HG02943 (cell line): ENCODE data around the gene MCRIP2.

ENCODE experiments used
- ATAC-seq: cut with Tn5 transposase; IDR thresholded peaks from one replicate; pipeline ENCODE4 v1.9.1; 2021; ENCODE audit warnings: mild to moderate bottlenecking, low read depth, moderate library complexity; ENCODE audit not compliant: unreplicated experiment

The MCRIP2 gene

GRCh38 chr16:667780-668518, 26.3 kb downstream of the MCRIP2 start, which contains the start of gene RHOT2:
RHOT2 (plus strand) TSS chr16:668132; CDS start chr16:668200, 68 bp downstream.
- no peak for ATAC-seq

GRCh38 chr16:668519-669171, 27.0 kb downstream of the MCRIP2 start:
- ATAC-seq, result no peak

DNA sequence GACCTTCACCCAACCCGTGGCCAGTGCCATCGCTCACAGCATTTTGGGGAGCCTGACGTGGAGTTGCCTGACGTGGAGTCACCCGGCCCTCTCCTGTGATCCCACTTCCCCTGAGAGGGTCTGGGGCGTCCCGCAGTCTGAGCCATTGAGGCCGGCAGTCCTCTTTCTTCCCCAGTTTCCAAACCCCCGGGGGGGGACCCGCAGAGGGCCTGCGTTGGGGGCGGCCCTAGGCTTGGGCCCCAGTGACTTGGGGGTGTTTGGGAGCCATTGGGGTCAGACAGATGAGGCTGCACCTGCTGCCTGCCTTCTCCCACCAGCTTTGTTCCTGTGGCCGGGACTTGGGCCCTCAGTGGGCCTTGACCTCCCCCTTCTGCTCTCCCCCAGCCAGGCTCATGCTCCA, 28.0 kb downstream of the MCRIP2 start:
- ATAC-seq, result no peak

DNA sequence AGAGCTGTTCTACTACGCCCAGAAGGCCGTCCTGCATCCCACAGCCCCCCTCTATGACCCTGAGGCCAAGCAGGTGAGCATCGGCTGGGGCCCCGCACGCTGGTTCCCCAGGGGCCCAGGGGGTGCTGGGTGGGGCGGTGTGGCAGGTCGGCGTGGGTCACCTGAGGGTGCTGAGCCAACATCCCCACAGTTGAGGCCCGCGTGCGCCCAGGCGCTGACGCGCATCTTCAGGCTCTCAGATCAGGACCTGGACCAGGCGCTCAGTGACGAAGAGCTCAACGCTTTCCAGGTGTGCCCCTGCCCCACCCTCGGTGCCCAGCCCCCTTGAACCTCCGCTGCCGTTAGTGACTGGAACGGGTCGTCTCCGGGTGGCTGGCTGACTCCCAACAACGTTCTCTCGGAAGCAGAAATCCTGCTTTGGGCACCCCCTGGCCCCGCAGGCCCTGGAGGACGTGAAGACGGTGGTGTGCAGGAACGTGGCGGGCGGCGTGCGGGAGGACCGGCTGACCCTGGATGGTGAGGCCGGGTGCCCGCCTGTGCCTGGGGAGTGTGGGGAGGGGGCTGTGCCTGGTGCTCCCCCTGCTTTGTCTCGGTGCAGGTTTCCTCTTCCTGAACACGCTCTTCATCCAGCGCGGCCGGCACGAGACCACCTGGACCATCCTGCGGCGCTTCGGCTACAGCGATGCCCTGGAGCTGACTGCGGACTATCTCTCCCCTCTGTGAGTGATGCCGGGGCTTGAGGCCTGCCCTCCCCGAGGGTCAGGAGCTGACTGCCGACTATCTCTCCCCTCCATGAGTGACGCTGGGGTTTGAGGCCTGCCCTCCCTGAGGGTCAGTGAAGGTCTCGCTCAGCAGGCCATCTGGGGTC, 29.1 kb downstream of the MCRIP2 start:
- no peak for ATAC-seq

DNA sequence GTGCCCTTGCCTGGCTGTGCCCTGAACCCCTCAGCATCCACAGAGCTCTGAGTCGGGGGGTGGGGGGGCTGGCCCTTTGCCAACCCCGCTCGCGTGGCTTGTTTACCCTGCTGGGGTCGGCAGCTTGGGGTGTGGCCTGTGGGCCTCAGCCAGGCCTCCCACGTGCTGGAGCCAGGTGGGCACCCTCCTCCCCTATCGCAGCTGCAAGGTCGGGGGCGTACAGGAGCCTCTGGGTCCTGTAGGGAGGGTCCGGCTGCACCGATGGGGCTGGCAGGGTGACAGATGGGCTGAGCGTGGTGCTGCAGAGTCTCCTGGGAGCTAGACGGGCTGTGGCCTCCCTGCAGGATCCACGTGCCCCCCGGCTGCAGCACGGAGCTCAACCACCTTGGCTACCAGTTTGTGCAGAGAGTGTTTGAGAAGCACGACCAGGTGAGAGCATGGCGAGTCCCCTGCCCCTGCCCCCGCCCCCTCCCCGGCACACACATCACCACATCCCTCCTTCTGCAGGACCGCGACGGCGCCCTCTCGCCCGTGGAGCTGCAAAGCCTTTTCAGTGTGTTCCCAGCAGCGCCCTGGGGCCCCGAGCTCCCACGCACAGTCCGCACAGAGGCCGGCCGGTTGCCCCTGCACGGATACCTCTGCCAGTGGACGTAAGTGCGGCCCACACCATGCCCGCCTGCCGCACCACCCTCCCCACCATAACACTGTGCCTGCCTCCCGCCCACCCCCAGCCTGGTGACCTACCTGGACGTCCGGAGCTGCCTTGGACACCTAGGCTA, 29.9 kb downstream of the MCRIP2 start:
- ATAC-seq, result no peak

DNA sequence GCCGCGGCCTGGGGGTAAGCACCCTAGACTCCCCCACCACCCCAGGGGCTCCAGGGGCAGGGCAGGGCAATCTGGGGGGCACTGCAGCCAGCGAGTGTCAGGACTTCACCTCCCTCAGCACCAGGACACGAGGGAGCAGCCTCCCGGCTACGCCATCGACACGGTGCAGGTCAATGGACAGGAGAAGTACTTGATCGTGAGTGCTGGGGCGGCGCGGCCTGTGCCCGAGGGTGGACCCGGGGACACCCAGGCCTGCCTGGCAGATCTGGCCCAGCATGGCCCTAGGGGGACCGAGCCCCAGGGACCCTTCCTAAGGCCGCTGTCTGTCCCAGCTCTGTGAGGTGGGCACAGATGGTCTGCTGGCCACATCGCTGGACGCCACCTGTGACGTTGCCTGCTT, 30.7 kb downstream of the MCRIP2 start:
- no peak for ATAC-seq

DNA sequence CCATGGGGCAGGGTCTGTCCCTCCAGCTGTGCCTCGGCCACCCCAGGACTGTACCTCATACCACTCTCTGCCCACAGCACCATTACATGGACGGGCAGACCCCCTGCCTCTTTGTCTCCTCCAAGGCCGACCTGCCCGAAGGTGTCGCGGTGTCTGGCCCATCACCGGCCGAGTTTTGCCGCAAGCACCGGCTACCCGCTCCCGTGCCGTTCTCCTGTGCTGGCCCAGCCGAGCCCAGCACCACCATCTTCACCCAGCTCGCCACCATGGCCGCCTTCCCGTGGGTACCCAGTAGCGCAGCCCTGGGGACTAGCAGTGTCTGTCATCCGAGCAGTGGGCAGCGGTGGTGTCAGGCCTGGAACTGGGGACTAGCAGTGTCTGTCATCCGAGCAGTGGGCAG, 31.2 kb downstream of the MCRIP2 start:
- ATAC-seq, result no peak

DNA sequence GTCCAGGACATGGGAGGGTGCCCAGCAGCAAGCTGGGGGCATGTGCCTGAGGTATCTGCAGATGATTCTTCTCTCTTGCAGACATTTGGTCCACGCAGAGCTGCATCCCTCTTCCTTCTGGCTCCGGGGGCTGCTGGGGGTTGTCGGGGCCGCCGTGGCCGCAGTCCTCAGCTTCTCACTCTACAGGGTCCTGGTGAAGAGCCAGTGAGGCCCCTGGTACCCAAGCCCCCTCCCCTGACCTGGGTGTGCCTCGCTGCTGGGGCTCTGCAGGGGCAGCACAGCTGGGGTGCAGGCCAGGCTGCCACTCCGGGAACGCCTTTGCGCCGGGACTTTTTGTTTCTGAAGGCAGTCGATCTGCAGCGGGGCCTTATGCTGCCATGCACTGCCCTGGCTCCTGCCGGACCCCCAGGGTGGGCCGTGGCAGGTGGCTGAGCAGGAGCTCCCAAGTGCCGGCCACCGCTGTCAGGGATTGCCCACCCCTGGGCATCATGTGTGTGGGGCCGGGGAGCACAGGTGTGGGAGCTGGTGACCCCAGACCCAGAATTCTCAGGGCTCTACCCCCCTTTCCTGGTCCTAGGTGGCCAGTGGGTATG, 31.9 kb downstream of the MCRIP2 start:
- ATAC-seq, result no peak

GRCh38 chr16:674214-674881, 32.7 kb downstream of the MCRIP2 start:
- no peak for ATAC-seq

DNA sequence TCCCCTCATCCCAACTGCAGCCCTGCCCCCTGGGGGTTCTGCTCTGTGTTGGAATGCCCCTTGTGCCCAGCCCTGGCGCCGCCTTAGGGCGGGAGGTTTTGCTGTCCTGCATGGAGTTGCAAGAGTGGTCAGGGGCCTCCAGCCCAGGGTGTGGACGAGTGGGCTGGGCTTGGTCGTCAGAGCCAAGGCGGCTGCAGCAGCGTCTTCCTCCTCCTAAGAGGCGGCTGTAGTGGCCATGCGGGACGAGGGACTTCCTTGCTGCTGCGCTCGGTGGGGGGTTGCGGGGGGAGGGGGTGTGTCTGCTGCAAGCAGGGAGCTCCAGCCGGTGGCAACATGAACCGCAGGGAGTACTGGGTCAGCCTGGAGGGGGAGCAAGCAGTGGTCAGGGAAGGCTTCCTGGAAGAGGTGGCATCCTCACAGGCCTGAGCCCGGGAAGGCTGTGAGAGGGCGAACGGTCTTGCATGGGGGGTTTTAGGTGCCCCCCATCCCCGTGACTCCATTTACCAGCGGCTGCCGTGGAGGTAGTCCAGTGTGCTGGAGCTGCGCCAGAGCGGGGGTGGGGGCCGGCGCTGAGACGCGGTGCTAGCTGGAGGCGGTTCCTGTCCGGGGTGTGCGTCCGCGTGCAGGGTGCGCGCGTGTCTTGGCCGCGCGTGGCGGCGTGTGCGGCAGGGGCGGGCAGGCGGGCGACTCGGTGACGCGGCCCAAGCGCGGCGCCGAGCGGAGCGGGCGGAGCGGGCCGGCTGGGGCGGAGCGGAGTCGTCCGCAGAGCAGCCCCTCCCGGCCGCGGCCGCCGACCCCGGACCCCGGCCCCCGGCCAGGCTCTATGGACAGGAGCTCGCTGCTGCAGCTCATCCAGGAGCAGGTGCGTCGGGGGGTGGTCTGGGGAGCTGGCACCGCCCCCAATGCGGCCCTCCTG, 33.6 kb downstream of the MCRIP2 start, which contains the start of gene RHBDL1:
Gene RHBDL1 (plus strand): TSS at position 704 of the 916 bp plus-strand sequence. CDS start 120 bp downstream, at position 824.
- no peak for ATAC-seq

DNA sequence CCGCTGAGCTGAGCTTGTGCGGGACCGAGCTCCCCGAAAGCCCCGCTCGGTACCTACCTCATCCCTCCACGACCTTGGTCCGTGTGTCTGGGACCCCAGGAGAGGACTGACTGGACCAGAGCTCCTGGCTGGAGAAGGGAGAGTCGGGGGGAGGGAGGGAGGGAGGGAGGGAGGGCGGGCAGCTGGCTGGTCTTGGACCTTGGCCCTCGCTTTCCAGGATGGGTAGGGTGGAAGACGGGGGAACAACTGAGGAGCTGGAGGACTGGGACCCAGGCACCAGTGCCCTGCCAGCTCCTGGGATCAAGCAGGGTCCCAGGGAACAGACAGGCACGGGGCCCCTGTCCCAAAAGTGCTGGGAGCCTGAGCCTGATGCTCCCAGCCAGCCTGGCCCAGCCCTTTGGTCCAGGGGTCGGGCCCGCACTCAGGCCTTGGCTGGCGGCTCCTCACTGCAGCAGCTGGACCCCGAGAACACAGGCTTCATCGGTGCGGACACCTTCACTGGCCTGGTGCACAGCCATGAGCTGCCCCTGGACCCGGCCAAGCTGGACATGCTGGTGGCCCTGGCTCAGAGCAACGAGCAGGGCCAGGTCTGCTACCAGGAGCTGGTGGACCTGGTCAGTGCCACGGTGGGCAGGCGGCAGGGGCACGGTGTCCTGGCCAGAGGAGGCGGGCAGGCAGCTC, 34.4 kb downstream of the MCRIP2 start:
- ATAC-seq, result no peak

DNA sequence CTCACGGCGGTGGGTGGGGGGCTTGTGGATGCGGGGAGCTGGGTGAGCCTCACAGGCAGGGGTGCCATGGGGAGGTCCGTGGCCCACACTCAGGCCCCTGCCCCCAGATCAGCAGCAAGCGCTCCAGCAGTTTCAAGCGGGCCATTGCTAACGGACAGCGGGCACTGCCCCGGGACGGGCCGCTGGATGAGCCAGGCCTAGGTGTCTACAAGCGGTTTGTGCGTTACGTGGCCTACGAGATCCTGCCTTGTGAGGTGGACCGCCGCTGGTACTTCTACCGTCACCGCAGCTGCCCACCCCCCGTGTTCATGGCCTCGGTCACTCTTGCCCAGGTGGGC, 34.9 kb downstream of the MCRIP2 start:
- no peak for ATAC-seq

DNA sequence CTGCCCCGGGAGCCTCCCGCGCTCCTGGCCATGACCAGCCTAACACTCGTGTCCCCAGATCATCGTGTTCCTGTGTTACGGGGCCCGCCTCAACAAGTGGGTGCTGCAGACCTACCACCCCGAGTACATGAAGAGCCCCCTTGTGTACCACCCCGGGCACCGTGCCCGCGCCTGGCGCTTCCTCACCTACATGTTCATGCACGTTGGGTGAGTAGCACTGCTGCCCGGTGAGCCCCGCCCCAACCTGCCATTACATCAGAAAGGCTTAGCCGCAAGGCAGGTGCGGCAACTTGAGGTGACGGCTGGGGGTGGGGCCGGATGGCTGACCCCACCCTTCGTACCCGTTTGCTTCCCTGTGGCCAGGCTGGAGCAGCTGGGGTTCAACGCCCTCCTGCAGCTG, 35.3 kb downstream of the MCRIP2 start:
- ATAC-seq, result no peak

- no peak for ATAC-seq
Measured at GRCh38 chr16:677316-678190, 35.9 kb downstream of the MCRIP2 start.

GRCh38 chr16:678209-678857, 36.7 kb downstream of the MCRIP2 start:
- no peak for ATAC-seq
